Measurements from ENCODE around the gene DNAH7.

GRCh38 chr2:195741191-195741590 is 327.4 kb downstream of the DNAH7 start:
- TF ChIP-seq, protein P1, sequence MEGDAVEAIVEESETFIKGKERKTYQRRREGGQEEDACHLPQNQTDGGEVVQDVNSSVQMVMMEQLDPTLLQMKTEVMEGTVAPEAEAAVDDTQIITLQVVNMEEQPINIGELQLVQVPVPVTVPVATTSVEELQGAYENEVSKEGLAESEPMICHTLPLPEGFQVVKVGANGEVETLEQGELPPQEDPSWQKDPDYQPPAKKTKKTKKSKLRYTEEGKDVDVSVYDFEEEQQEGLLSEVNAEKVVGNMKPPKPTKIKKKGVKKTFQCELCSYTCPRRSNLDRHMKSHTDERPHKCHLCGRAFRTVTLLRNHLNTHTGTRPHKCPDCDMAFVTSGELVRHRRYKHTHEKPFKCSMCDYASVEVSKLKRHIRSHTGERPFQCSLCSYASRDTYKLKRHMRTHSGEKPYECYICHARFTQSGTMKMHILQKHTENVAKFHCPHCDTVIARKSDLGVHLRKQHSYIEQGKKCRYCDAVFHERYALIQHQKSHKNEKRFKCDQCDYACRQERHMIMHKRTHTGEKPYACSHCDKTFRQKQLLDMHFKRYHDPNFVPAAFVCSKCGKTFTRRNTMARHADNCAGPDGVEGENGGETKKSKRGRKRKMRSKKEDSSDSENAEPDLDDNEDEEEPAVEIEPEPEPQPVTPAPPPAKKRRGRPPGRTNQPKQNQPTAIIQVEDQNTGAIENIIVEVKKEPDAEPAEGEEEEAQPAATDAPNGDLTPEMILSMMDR (IDR thresholded peaks at IDR 0.05) = no peak
- TF ChIP-seq POLR2A (IDR thresholded peaks at IDR 0.05) = no peak

Data from ovary (tissue), 3 donors.